ENCODE results near the gene MCRIP1. TPM values are rescaled to one million over a fixed set of nuclear protein-coding genes. Genes with fewer than 3 reads are reported as not detected.

MCRIP1 gene
- total and polyA plus RNA-seq, 2 of the 13 experiments (the other 11 are each of a cell fraction or from before 2014, with no cell fraction given) = 79.7 to 84.9 TPM

DNA sequence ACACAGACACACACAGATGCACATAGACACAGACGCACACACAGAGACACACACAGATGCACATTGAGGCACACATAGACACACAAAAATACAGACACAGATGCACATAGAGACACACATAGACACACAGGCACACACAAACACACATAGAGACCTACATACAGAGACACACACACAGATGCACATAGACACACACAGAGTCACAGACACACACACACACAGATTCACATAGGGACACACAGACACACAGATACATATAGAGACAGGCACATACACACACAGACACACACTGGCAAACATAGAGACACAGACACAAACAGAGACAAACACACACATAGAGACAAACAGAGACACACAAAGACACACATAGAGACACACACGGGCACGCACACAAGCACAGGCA lies 39.0 kb downstream of the MCRIP1 start (continued):
- TF ChIP-seq RBFOX2 (IDR thresholded peaks at IDR 0.05; ENCODE audit: low read depth, low read length) (no peak), ZSCAN20 (CRISPR knock-in tag; IDR thresholded peaks at IDR 0.05; ENCODE audit: borderline replicate concordance) (no peak), JUNB (CRISPR knock-in tag; IDR thresholded peaks at IDR 0.05; ENCODE audit: borderline replicate concordance) (0 out of 2 replicates have a peak, but pooled peaks have one; percentile 33), ZNF138 (CRISPR knock-in tag; IDR thresholded peaks at IDR 0.05; ENCODE audit: low read depth) (no peak), ZNF143 (CRISPR knock-in tag; IDR thresholded peaks at IDR 0.05) (no peak), SP4 (CRISPR knock-in tag; IDR thresholded peaks at IDR 0.05) (no peak), SIX4 (CRISPR knock-in tag; IDR thresholded peaks at IDR 0.05) (no peak), PAX8 (CRISPR knock-in tag; IDR thresholded peaks at IDR 0.05; ENCODE audit: borderline replicate concordance) (no peak), ZNF446 (CRISPR knock-in tag; IDR thresholded peaks at IDR 0.05) (no peak)
- TF ChIP-seq, protein P1, sequence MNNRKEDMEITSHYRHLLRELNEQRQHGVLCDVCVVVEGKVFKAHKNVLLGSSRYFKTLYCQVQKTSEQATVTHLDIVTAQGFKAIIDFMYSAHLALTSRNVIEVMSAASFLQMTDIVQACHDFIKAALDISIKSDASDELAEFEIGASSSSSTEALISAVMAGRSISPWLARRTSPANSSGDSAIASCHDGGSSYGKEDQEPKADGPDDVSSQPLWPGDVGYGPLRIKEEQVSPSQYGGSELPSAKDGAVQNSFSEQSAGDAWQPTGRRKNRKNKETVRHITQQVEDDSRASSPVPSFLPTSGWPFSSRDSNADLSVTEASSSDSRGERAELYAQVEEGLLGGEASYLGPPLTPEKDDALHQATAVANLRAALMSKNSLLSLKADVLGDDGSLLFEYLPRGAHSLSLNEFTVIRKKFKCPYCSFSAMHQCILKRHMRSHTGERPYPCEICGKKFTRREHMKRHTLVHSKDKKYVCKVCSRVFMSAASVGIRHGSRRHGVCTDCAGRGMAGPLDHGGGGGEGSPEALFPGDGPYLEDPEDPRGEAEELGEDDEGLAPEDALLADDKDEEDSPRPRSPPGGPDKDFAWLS (CRISPR knock-in tag; IDR thresholded peaks at IDR 0.05; ENCODE audit: borderline replicate concordance) = no peak
- TF ChIP-seq, protein P2, sequence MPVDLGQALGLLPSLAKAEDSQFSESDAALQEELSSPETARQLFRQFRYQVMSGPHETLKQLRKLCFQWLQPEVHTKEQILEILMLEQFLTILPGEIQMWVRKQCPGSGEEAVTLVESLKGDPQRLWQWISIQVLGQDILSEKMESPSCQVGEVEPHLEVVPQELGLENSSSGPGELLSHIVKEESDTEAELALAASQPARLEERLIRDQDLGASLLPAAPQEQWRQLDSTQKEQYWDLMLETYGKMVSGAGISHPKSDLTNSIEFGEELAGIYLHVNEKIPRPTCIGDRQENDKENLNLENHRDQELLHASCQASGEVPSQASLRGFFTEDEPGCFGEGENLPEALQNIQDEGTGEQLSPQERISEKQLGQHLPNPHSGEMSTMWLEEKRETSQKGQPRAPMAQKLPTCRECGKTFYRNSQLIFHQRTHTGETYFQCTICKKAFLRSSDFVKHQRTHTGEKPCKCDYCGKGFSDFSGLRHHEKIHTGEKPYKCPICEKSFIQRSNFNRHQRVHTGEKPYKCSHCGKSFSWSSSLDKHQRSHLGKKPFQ (CRISPR knock-in tag; IDR thresholded peaks at IDR 0.05; ENCODE audit: insufficient replicate concordance) = no peak
- TF ChIP-seq, protein P3, sequence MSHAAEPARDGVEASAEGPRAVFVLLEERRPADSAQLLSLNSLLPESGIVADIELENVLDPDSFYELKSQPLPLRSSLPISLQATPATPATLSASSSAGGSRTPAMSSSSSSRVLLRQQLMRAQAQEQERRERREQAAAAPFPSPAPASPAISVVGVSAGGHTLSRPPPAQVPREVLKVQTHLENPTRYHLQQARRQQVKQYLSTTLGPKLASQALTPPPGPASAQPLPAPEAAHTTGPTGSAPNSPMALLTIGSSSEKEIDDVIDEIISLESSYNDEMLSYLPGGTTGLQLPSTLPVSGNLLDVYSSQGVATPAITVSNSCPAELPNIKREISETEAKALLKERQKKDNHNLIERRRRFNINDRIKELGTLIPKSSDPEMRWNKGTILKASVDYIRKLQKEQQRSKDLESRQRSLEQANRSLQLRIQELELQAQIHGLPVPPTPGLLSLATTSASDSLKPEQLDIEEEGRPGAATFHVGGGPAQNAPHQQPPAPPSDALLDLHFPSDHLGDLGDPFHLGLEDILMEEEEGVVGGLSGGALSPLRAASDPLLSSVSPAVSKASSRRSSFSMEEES (CRISPR knock-in tag; IDR thresholded peaks at IDR 0.05) = no peak
- TF ChIP-seq, protein P4, sequence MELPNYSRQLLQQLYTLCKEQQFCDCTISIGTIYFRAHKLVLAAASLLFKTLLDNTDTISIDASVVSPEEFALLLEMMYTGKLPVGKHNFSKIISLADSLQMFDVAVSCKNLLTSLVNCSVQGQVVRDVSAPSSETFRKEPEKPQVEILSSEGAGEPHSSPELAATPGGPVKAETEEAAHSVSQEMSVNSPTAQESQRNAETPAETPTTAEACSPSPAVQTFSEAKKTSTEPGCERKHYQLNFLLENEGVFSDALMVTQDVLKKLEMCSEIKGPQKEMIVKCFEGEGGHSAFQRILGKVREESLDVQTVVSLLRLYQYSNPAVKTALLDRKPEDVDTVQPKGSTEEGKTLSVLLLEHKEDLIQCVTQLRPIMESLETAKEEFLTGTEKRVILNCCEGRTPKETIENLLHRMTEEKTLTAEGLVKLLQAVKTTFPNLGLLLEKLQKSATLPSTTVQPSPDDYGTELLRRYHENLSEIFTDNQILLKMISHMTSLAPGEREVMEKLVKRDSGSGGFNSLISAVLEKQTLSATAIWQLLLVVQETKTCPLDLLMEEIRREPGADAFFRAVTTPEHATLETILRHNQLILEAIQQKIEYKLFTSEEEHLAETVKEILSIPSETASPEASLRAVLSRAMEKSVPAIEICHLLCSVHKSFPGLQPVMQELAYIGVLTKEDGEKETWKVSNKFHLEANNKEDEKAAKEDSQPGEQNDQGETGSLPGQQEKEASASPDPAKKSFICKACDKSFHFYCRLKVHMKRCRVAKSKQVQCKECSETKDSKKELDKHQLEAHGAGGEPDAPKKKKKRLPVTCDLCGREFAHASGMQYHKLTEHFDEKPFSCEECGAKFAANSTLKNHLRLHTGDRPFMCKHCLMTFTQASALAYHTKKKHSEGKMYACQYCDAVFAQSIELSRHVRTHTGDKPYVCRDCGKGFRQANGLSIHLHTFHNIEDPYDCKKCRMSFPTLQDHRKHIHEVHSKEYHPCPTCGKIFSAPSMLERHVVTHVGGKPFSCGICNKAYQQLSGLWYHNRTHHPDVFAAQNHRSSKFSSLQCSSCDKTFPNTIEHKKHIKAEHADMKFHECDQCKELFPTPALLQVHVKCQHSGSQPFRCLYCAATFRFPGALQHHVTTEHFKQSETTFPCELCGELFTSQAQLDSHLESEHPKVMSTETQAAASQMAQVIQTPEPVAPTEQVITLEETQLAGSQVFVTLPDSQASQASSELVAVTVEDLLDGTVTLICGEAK (IDR thresholded peaks at IDR 0.05) = no peak
- TF ChIP-seq, protein P4 (CRISPR knock-in tag; IDR thresholded peaks at IDR 0.05) = no peak
- TF ChIP-seq, protein P5, sequence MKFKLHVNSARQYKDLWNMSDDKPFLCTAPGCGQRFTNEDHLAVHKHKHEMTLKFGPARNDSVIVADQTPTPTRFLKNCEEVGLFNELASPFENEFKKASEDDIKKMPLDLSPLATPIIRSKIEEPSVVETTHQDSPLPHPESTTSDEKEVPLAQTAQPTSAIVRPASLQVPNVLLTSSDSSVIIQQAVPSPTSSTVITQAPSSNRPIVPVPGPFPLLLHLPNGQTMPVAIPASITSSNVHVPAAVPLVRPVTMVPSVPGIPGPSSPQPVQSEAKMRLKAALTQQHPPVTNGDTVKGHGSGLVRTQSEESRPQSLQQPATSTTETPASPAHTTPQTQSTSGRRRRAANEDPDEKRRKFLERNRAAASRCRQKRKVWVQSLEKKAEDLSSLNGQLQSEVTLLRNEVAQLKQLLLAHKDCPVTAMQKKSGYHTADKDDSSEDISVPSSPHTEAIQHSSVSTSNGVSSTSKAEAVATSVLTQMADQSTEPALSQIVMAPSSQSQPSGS (CRISPR knock-in tag; IDR thresholded peaks at IDR 0.05) = no peak
